GM19193 (cell line): ENCODE results near the gene CD300LD.

Experiments used
- POLR2A ChIP-seq: IDR thresholded peaks from 4 replicates; pipeline ENCODE4 v1.6.1; 2011; ENCODE audit not compliant: insufficient read depth, insufficient read length; ENCODE audit errors: extremely low read depth

The CD300LD gene

DNA sequence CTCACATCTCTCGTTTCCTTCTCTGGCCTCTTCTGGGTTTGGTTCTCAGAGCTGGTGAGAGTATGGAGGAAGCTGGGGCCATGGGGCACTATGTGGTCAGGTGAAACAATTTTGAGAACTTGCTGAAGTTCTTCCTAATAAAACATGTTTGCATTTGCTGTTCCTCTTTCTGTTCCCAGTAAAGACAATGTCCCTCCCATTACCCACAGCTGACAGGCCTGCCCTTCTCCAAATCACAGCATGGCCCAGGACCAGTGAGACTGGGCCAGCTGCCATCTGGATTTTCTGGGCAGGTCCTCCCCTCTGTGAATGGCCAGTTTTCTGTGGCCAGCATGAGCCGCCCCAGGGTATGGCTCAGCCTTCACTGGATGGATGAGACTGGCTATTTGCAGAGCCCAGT lies 24.7 kb downstream of the CD300LD start, which contains the start of gene CD300H:
Gene CD300H, minus strand, starts transcription at position 113 of the 400 bp plus-strand sequence.
- no peak for TF ChIP-seq POLR2A

DNA sequence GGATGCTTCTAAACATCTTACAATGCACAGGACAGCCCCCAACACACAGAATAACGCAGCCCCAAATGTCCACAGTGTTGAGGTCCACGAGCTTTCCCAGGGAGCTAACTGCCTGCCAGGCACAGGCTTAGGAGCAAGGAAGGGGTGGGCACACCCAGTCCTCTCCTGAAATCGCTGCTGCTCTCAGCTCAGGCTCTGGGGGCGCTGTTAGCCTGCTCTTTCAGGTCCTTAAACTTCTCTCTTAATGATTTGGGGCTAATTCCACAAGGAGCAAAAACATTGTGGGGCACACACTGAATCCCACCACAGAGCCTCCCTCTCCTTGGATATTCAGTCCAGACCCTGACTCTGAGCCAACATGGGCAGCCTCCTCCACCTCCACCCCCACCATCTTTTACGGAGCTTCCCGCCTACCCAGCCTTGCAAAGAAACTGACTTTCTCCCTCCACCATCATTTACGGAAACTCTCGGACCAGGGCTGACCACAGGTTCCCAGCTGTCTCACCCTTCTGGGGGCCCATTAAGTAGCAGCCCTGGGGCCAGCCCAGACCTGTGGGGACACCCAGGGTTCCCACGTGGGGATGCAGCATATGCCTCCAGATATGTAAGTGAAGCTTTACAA lies 25.8 kb downstream of the CD300LD start:
- no peak for TF ChIP-seq POLR2A

DNA sequence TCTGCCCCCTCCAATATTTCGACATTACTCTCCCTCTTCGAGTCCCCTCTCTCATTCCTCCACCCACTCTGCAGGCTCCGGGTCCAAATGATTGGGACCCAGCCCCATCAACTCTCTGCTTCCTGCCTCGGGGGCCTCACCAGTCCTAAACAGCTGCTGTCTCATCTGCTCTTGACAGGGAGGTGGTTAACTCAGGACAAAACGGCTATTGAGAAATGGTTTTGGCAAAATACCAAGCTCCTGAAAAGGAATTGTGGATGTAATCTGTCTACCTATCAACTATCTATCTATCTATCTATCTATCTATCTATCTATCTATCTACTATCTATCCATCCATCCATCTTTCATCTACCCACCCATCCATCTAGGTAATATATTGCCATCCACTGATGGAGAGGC lies 27.0 kb downstream of the CD300LD start:
- no peak for TF ChIP-seq POLR2A

DNA sequence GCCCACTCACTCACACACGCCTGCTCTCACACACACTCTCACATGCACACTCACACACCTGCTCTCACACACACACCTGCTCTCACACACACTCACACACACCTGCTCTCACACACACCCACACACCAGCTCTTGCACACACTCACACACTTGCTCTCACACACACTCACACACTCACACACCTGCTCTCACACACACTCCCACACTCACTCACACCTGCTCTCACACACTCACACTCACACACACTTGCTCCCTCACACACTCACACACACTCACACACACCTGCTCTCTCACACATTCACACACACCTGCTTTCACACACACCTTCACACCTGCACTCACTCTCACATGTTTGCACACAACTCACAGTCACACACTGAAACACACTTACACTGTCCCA lies 28.7 kb downstream of the CD300LD start:
- TF ChIP-seq POLR2A: no peak

DNA sequence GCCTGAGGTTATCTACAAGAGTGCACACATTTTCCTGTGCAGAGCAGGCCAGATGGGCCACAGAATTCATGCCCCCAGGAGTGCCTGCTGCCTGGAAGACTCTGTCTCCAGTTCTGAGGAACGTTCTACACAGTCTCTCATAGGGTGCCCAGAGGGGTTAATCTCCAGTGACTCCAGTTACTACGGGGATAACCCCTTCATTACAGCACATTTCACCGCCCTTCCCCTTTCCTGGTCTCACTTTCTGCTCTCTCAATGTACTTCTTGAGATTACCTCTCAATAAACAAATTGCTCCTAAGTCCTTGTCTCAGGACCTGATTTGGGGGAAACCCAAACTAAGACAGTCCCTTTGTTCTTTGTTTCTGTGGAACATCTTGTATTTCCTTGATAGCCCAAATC lies 30.5 kb downstream of the CD300LD start:
- no peak for TF ChIP-seq POLR2A

DNA sequence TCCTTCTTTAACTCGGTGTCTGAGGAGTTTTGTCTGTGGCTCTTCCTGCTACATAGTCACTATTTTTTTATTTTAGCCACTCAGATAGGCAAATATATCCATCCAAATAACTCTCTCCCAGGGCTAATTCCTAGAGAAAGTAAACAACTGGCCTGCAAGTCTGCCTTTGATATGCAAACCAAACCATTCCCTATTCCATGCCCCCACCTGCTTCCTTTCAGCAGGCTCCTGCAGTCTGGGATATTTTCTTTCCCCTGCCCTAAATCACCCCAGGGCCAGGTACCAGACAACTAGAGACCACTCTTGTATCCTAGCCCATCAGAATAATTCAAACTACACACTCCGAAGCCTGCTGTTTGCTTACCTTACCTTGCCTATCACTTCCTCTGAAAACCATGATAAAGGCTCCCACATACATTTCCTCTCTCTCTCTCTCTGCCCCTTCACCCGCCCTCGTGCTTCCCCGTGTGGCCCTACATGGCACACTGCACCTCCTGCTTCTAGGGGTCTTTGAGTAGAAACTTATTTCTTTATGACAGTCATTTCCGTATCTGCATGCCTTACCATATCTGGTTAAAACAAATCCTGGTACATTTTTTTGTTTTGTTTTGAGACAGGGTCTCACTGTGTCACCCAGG lies 33.1 kb downstream of the CD300LD start:
- TF ChIP-seq POLR2A: no peak

DNA sequence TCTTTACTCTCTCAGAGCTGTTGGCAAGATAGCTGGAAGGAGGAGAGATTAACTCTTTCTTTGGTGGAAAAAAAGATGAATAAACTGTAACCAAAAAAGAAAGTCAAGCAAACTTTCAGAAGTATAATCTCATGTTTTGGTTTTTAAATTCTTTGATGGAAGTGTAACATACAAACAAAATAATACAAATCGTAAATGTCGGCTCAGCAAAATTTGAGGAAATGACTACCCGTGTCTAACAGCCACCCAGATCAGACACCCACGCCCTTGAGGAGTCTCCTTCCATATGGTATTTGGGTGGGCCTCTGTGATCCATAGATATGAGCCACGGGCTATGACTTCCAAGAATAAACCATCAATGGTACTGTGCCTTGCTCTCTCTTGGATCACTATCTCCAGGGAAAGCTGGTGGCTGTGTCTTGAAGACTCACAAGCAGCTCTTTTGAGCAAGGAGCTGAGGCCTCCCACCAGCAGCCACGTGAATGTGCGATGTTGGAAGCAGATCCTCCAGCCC lies 36.6 kb downstream of the CD300LD start:
- TF ChIP-seq POLR2A: no peak

DNA sequence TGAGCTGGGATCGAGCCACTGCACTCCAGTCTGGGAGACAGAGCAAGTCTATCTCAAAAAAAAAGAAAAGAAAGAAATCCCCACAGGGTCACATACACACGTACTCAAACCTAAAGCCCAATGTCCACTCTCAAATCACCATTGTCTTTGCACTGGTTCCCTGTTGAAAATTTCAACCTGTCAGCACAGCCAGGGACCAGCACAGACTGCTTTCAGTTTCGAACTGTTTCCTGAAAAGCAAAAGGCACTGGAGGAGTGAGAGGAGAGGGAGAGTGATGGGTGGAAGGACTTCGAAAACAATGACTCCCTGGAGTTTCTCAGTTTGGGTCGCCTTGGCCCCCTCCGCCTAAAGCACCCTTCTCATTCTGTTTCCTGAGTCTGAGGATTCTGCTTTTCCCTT lies 37.2 kb downstream of the CD300LD start:
- no peak for TF ChIP-seq POLR2A

DNA sequence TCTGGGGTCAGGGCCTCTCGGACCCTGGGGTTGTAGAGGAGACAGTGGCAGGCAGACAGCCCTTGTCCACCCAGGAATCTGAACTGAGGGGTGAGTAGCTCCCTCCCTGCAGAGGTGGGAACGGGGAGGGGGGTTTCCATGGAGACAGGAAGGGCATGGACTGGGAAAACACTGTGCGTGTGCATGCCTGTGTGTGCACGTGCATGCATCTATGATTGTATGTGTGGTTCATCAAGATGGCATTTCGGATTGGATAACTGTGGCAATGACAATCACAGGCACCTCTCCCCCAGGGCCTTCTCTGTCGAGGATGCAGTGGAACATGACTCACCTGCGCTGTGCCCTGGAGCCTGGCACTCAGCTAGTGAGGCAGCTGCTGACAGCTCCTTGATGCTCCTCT lies 40.0 kb downstream of the CD300LD start:
- no peak for TF ChIP-seq POLR2A

DNA sequence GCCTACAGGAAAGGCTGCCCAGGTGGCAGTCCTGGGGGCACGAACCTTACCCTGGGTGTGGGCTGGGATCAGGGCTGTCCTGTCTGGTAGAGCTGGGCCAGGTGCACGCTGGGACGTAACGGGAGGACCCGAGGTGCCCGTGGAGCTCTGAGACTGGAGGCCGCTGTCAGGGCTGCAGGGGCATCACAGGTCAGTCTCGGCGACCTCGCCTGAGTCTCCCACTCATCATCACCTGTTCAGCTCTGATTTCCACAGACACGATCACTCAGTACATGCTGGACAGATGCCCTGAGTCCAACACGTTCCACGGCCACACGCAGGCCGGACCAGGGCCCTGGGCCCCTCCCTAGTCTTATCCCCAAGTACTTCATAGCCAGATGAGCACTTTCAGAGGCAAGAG lies 41.5 kb downstream of the CD300LD start:
- TF ChIP-seq POLR2A: no peak

DNA sequence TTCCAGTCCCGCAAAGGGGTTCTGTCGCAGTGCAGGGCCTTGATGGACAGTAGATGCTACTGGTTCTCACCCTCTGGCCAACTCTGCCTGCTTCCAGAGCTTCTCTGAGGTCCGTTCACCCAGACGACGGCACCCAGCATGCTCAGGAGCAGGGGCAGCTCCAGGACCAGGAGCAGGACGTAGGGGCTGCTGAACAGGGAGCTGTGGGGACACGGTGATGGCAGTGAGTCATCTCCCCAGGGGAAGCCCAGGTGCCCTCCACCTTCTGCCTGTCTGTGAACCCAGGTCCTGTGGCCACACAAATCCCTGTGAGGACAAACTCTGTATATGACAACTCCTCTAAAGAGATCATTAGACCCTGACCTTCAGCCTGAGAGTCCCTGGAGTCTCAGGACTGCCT lies 42.7 kb downstream of the CD300LD start:
- no peak for TF ChIP-seq POLR2A

DNA sequence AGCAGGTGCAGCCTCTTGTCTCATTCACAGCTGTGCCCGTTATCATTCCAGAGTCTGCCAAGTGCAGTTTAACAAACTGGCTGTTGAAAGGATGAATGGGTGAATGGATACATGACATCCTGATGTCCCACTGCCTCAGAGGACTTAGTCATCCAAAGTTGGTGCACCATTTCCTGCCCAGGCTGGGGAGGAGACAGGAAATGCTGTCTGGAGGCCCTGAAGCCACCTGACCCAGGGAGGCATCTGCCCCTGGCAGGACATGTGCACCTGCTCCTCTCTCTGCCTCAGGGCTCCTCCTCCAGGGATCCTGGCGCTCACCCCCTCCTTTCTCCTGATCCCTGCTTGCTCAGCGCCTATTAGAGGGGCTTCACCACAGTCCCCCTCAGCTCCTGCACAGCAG lies 44.3 kb downstream of the CD300LD start:
- TF ChIP-seq POLR2A: no peak

DNA sequence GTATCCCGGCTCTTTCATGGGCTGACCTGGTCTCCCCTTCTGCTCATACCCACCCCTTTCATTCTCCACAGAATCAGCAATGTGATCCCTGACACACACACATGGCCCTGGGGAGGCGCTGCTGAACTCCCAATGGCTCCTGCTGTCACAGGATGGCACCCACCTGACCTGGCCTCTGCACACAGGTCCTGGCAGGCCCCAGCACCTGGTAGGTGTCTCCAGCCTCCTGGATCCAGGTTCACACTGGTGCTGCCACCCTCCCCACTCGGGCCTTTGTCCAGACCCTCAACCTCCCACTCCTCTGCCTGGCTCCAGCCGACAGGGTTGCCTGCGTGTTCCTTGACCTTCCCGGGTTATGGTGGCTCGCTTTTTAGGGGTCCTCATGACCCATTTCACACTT lies 44.8 kb downstream of the CD300LD start:
- TF ChIP-seq POLR2A: no peak

DNA sequence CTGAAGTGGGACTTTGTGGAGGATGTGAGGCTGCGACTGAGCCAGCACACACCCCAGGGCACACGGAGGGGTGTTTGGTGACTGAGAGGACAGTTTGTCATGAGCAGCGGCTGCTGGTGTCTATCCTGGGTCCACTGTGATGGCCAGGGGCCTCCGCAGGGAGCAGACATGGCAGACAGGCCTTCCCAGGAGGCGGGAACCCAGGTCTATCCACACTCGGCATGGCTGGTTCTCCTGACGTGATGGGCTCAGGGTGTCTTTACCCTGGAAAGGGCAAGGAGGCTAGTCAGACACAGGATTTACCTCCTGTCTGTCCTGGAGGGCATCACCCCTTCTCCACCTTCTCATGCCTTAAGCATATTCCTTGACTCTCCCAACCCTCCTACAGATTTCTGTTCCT lies 45.5 kb downstream of the CD300LD start:
- TF ChIP-seq POLR2A: no peak

DNA sequence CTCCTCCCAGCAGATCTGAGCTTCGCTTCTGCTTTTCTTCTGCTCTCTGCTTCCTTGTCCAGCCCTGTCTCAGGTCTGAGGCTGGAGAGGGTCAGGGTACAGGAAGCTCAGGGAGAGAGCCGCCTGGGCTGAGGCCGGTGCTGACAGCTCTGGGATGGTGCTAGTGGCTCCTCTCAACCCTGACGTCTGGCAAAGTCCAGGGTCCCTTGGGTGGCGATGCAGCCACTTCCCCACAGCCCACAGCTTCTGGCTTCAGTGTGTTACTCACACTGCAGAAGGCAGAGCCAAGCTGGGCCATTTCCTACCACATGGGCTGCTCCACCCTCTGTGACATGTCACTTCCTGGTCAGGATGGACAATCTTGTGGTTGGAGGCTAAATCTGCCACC lies 46.2 kb downstream of the CD300LD start, which contains the start of gene CD300C:
Gene CD300C, minus strand, starts transcription at position 273 of the 388 bp plus-strand sequence. CDS start 333 bp downstream, outside the sequence.
- TF ChIP-seq POLR2A: no peak

DNA sequence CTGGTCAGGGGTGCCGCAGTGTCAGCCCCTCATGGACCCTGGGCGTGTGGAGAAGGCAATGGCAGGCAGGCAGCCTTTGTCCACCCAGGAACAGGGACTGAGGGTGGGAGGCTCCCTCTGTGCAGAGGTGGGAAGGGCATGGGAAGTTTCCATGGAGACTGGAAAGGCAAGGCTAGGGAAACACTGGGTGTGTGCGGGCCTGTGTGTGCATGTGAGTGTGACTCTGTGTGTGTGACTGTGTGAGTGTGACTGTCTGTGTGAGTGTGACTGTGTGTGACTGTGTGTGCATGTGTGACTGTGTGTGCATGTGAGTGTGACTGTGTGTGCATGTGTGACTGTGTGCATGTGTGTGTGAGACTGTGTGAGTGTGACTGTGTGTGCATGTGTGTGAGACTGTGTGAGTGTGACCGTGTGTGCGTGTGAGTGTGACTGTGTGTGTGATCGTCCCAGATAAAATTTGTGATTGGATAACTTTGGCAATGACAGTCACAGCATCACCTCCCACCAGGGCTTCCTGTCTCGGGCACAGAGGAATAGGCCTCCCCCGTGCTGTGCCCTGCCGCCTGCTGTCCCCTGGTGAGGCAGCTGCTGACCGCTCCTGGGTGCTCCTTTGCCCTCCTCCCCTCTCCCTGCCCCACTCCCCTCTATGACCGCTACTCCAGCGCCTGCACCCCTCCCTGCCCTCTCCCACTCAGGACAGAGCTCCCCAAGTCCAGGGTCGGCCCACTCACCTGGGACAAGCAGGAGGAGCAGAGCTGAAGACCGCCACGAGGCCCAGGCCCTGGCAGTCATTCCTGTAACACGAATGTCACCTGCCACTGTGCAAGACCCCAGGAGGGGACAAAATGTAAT lies 46.9 kb downstream of the CD300LD start:
- no peak for TF ChIP-seq POLR2A
